DND-41 (cell line): ENCODE data around the gene DUOX2.

Experiments
- EZH2 ChIP-seq: IDR thresholded peaks from 3 replicates; pipeline ENCODE4 v1.6.1; 2012; ENCODE audit warnings: borderline replicate concordance, low read depth, mild to moderate bottlenecking, moderate library complexity, low read length, inconsistent platforms; ENCODE audit not compliant: severe bottlenecking
- TF ChIP-seq, protein P1 (sequence below): IDR thresholded peaks from 2 replicates; pipeline ENCODE4 v1.5.1; 2012; ENCODE audit warnings: borderline replicate concordance, low read length, moderate library complexity, mild to moderate bottlenecking; ENCODE audit not compliant: poor library complexity, severe bottlenecking; ENCODE audit errors: extremely low read depth

DNA sequence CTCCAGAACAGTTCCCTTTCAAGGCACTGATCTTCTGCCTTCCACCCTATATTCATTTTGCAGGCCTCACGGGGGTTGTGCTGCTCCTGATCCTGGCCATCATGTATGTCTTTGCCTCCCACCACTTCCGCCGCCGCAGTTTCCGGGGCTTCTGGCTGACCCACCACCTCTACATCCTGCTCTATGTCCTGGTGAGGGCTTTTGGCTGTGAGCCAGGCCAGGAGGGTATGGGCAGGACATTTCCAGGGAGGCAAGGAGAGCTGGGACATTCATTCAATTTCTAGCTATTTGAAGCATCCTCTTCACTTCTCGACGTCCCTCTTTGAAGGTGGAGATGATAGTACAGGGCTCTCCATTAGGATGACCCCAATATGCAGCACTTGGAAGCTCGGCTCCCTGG, 41.8 kb upstream of the DUOX2 start:
- TF ChIP-seq, protein P1, sequence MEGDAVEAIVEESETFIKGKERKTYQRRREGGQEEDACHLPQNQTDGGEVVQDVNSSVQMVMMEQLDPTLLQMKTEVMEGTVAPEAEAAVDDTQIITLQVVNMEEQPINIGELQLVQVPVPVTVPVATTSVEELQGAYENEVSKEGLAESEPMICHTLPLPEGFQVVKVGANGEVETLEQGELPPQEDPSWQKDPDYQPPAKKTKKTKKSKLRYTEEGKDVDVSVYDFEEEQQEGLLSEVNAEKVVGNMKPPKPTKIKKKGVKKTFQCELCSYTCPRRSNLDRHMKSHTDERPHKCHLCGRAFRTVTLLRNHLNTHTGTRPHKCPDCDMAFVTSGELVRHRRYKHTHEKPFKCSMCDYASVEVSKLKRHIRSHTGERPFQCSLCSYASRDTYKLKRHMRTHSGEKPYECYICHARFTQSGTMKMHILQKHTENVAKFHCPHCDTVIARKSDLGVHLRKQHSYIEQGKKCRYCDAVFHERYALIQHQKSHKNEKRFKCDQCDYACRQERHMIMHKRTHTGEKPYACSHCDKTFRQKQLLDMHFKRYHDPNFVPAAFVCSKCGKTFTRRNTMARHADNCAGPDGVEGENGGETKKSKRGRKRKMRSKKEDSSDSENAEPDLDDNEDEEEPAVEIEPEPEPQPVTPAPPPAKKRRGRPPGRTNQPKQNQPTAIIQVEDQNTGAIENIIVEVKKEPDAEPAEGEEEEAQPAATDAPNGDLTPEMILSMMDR, result no peak
- no peak for TF ChIP-seq EZH2
